Cardiac fibroblast (primary cell): ENCODE data around the gene IL3RA.

Source experiments
- DNase-seq, 2 donors: peaks; one replicate each; pipeline versions ENCODE4 v3.0.0 to v3.0.0-alpha.2; 2010; ENCODE audit warnings: low read depth in 2 of 2
- H3K4me3 ChIP-seq, 2 donors: replicated peaks in 1 of 2; 1 replicate in 1 of 2; 2 replicates in 1 of 2; pipeline ENCODE4 v1.5.1; 2011; ENCODE audit warnings: low read depth in 2 of 2, low read length in 2 of 2, mild to moderate bottlenecking in 2 of 2, moderate library complexity in 1 of 2
- TF ChIP-seq, protein P1 (sequence below): IDR thresholded peaks from one replicate; pipeline ENCODE4 v1.5.1; 2011; ENCODE audit warnings: low read depth, mild to moderate bottlenecking, low read length, inconsistent platforms

IL3RA gene

DNA sequence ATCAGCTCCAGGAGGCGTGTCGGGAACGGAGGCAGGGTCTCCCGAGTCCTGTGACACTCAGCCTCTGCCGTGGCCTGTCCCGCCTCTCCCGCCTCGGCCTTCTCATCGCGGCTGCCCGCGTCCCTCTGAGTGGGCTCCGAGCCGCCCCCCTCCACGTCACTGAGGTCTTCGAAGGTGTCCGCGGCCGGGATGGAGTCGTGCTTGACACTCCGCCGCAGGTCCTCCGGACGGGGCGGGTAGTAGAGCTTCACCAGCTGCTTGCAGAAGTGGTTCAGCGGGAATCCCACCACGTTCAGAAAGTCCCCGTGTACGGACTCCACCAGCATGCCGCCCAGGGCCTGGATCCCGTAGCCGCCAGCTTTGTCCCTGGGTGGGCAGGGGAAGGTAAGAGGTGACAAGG is 91.2 kb downstream of the IL3RA start:
- no peak for DNase-seq
- H3K4me3 ChIP-seq, result no peak overlapping the region
- TF ChIP-seq, protein P1, sequence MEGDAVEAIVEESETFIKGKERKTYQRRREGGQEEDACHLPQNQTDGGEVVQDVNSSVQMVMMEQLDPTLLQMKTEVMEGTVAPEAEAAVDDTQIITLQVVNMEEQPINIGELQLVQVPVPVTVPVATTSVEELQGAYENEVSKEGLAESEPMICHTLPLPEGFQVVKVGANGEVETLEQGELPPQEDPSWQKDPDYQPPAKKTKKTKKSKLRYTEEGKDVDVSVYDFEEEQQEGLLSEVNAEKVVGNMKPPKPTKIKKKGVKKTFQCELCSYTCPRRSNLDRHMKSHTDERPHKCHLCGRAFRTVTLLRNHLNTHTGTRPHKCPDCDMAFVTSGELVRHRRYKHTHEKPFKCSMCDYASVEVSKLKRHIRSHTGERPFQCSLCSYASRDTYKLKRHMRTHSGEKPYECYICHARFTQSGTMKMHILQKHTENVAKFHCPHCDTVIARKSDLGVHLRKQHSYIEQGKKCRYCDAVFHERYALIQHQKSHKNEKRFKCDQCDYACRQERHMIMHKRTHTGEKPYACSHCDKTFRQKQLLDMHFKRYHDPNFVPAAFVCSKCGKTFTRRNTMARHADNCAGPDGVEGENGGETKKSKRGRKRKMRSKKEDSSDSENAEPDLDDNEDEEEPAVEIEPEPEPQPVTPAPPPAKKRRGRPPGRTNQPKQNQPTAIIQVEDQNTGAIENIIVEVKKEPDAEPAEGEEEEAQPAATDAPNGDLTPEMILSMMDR, result no peak

DNA sequence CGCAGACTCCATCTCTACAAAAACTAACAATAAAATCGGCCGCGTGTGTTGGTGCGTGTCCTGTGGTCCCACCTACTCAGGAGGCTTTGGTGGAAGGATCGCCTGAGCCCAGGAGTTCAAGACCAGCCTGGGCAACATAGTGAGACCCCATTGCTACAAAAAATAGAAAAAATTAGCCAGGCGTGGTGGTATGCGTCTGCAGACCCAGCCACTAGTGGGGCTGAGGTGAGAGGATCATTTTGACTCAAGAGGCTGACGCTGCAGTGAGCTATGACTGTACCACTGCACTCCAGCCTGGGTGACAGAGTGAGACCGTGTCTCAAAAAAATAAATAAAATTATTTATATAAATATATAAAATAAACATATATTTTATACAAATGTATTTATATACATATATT is 93.9 kb downstream of the IL3RA start:
- no peak for DNase-seq
- TF ChIP-seq, protein P1, result no peak
- H3K4me3 ChIP-seq, result no peak overlapping the region
